SK-N-SH (cell line): ENCODE measurements around the gene NRF1. TPM values are rescaled to one million over a fixed set of nuclear protein-coding genes. Genes with fewer than 3 reads are reported as not detected.

ENCODE experiments used
- CTCF ChIA-PET: fragments of 300-600, 350-600 bp; formaldehyde crosslinking; extraction: SDS; loops from one replicate; lab custom pipeline; 2021; lab: Yijun Ruan, JAX
- POLR2A ChIA-PET: fragments of 350-600 bp; sonication (Branson Sonifier 250); formaldehyde crosslinking; extraction: SDS; loops from one replicate; lab custom pipeline; 2020; ENCODE audit warnings: antibody characterized with exemption, inconsistent platforms; lab: Yijun Ruan, JAX
- DNase-seq: peaks from one replicate; pipeline ENCODE4 v3.0.0; 2012
- H2AFZ ChIP-seq: fragments of 200-600 bp; sonication (generic); 2 replicates; pipeline ENCODE4 v1.8.1; 2016; ENCODE audit warnings: antibody characterized with exemption, mild to moderate bottlenecking, low read depth
- H3F3A ChIP-seq: fragments of 200-600 bp; sonication (generic); replicated peaks from 2 replicates; pipeline ENCODE3; 2016; ENCODE audit warnings: antibody characterized with exemption, mild to moderate bottlenecking; ENCODE audit not compliant: insufficient read depth
- H3K27ac ChIP-seq, 2 experiments: fragments of 200-500 bp in 1 of 2; fragments of 200-600 bp in 1 of 2; sonication (Bioruptor generic) in 1 of 2; sonication (generic), shearing (Covaris generic) in 1 of 2; 2 replicates each; pipeline versions ENCODE4 v1.5.1 to v1.6.1; 2014 to 2016; ENCODE audit warnings: low read depth in 2 of 2, inconsistent platforms in 1 of 2, low read length in 1 of 2, mild to moderate bottlenecking in 1 of 2, mixed read lengths in 1 of 2
- H3K27me3 ChIP-seq: fragments of 200-600 bp; sonication (generic), shearing (Covaris generic); 2 replicates; pipeline ENCODE4 v1.6.1; 2016; ENCODE audit warnings: mixed run types; ENCODE audit not compliant: insufficient read depth
- H3K36me3 ChIP-seq, 2 experiments: fragments of 200-500 bp in 1 of 2; fragments of 200-600 bp in 1 of 2; sonication (Bioruptor generic) in 1 of 2; sonication (generic) in 1 of 2; replicated peaks in 1 of 2; 2 replicates each; pipeline versions ENCODE3 to v1.5.1; 2014 to 2016; ENCODE audit warnings: low read length in 1 of 2, mild to moderate bottlenecking in 1 of 2; ENCODE audit not compliant: insufficient read depth in 2 of 2, control insufficient read depth in 1 of 2
- H3K4me1 ChIP-seq, 2 experiments: fragments of 200-500 bp in 1 of 2; fragments of 200-600 bp in 1 of 2; sonication (Bioruptor generic) in 1 of 2; sonication (generic), shearing (Covaris generic) in 1 of 2; 2 replicates each; pipeline versions ENCODE4 v1.5.1 to v1.6.1; 2014 to 2016; ENCODE audit warnings: low read depth in 1 of 2, low read length in 1 of 2, mixed run types in 1 of 2; ENCODE audit not compliant: insufficient read depth in 2 of 2, control insufficient read depth in 1 of 2
- H3K4me2 ChIP-seq: fragments of 200-600 bp; sonication (generic), shearing (Covaris generic); 2 replicates; pipeline ENCODE4 v1.6.1; 2017; ENCODE audit warnings: mixed run types
- H3K4me3 ChIP-seq, 2 experiments: fragments of 200-500 bp in 1 of 2; fragments of 200-600 bp in 1 of 2; sonication (Bioruptor generic) in 1 of 2; sonication (generic), shearing (Covaris generic) in 1 of 2; 2 replicates each; pipeline versions ENCODE4 v1.5.1 to v1.8.1; 2014 to 2016; ENCODE audit warnings: low read depth in 2 of 2, inconsistent platforms in 1 of 2, low read length in 1 of 2, mild to moderate bottlenecking in 1 of 2, mixed read lengths in 1 of 2, moderate library complexity in 1 of 2
- H3K79me2 ChIP-seq: fragments of 200-600 bp; sonication (generic); 2 replicates; pipeline ENCODE4 v1.8.1; 2017; ENCODE audit warnings: mild to moderate bottlenecking; ENCODE audit not compliant: insufficient read depth
- H3K9ac ChIP-seq: fragments of 200-600 bp; sonication (generic); 2 replicates; pipeline ENCODE4 v1.6.1; 2017; ENCODE audit warnings: mixed run types
- H3K9me2 ChIP-seq: fragments of 200-600 bp; sonication (generic); 2 replicates; pipeline ENCODE4 v1.6.1; 2017; ENCODE audit warnings: mixed run types
- H3K9me3 ChIP-seq: fragments of 200-600 bp; sonication (generic); 2 replicates; pipeline ENCODE4 v1.6.1; 2017; ENCODE audit warnings: mixed run types, mild to moderate bottlenecking, moderate library complexity
- H4K20me1 ChIP-seq: fragments of 200-600 bp; sonication (generic); 2 replicates; pipeline ENCODE4 v1.6.1; 2017; ENCODE audit warnings: mild to moderate bottlenecking, mixed run types; ENCODE audit not compliant: insufficient read depth
- EP300 ChIP-seq, 2 experiments: IDR thresholded peaks; 2 replicates each; pipeline versions ENCODE4 v1.4.0 to v1.6.1; 2012; ENCODE audit warnings: borderline replicate concordance in 1 of 2, low read depth in 1 of 2, low read length in 1 of 2
- FOXJ3 ChIP-seq: sonication (generic); formaldehyde crosslinking; IDR thresholded peaks from 2 replicates; pipeline ENCODE4 v1.5.1; 2020; ENCODE audit warnings: mild to moderate bottlenecking, missing genetic modification reagents
- FOXM1 ChIP-seq: IDR thresholded peaks from 2 replicates; pipeline ENCODE4 v1.4.0; 2012; ENCODE audit warnings: low read depth, mild to moderate bottlenecking
- GABPA ChIP-seq: IDR thresholded peaks from 2 replicates; pipeline ENCODE4 v1.4.0; 2012; ENCODE audit warnings: low read depth, mild to moderate bottlenecking
- GATA2 ChIP-seq: sonication (generic); formaldehyde crosslinking; IDR thresholded peaks from 2 replicates; pipeline ENCODE4 v1.5.0; 2020; ENCODE audit warnings: mild to moderate bottlenecking, missing genetic modification reagents
- IRF3 ChIP-seq: fragments of 150-350 bp; IDR thresholded peaks from 2 replicates; pipeline ENCODE4 v1.6.1; 2016; ENCODE audit warnings: mild to moderate bottlenecking, low read depth, low read length
- JUND ChIP-seq: IDR thresholded peaks from 2 replicates; pipeline ENCODE4 v1.4.0; 2012
- MXI1 ChIP-seq: IDR thresholded peaks from 2 replicates; pipeline ENCODE4 v1.6.1; 2012; ENCODE audit warnings: mild to moderate bottlenecking, low read depth, low read length, improper control_type of control experiment
- RCOR1 ChIP-seq: fragments of 150-350 bp; IDR thresholded peaks from 2 replicates; pipeline ENCODE4 v1.6.1; 2017; ENCODE audit warnings: antibody characterized with exemption, low read length
- SMC3 ChIP-seq: IDR thresholded peaks from 2 replicates; pipeline ENCODE4 v1.6.1; 2012; ENCODE audit warnings: low read depth, low read length, improper control_type of control experiment
- TCF12 ChIP-seq: IDR thresholded peaks from 2 replicates; pipeline ENCODE4 v1.4.0; 2012
- WGBS: methylation state at CpG from one replicate; pipeline ENCODE4 v1.1.6; 2017; ENCODE audit warnings: low lambda C conversion rate; 5-methylcytosine and 5-hydroxymethylcytosine counted together
- polyA plus RNA-seq, 3 experiments: library from polyadenylated mRNA; depleted of rRNA; stranded (reverse); fragments of >200 nt; gene quantifications; 2 replicates each; pipeline ENCODE4 v1.2.3, GENCODE V29; 2012
- TF ChIP-seq, protein P1 (sequence below): IDR thresholded peaks from 2 replicates; pipeline ENCODE4 v1.4.0; 2012; ENCODE audit warnings: low read depth, borderline replicate concordance
- TF ChIP-seq, protein P2 (sequence below): IDR thresholded peaks from 2 replicates; pipeline ENCODE4 v1.4.0; 2012; ENCODE audit warnings: low read depth, borderline replicate concordance

The NRF1 gene
- polyA plus RNA-seq, 1 of the 3 experiments (the other 2 are of a cell fraction), result 10.9 TPM

- CTCF ChIA-PET, result interaction anchor here (0.8 to 8.2 kb wide), 5 partner anchors 11 to 206 kb away, joined by 3 to 57 read pairs (median 4); no protein-coding TSS in a partner anchor
- H3K9me3 ChIP-seq, result no peaks in the 10 kb centered on the region
- TF ChIP-seq SMC3 (no peak), IRF3 (no peak), GABPA (no peak), JUND (no peak)
- TF ChIP-seq, protein P1, sequence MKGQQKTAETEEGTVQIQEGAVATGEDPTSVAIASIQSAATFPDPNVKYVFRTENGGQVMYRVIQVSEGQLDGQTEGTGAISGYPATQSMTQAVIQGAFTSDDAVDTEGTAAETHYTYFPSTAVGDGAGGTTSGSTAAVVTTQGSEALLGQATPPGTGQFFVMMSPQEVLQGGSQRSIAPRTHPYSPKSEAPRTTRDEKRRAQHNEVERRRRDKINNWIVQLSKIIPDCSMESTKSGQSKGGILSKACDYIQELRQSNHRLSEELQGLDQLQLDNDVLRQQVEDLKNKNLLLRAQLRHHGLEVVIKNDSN, result no peak
- TF ChIP-seq, all 33 proteins: peak for 0
- Histone ChIP-seq H3K27ac (no peak overlapping the region), H3F3A (peaks cover 6% of the 10 kb centered on the region), H3K27me3 (no peaks in the 10 kb centered on the region), H3K79me2 (no peaks in the 10 kb centered on the region), H3K4me2 (no peak overlapping the region), H4K20me1 (no peaks in the 10 kb centered on the region), H3K4me1 (peaks cover 0 to 22% of the 10 kb centered on the region in 2 experiments; a peak in 1 of 4 replicates), H3K9ac (no peak overlapping the region), H3K9me2 (no peaks in the 10 kb centered on the region), H2AFZ (no peak overlapping the region), H3K36me3 (no peaks in the 10 kb centered on the region), H3K4me3 (no peak overlapping the region)
- DNase-seq, result peak; percentile 41
- POLR2A ChIA-PET, result interaction anchor here (1.1 kb wide), 1 partner anchor 20 kb away, joined by 3 read pairs; no protein-coding TSS in a partner anchor
- WGBS, result 94% methylated on average over 17 of the region's 22 CpGs
Measured at GRCh38 chr7:129804111-129804889, 192.8 kb downstream of the NRF1 start.

DNA sequence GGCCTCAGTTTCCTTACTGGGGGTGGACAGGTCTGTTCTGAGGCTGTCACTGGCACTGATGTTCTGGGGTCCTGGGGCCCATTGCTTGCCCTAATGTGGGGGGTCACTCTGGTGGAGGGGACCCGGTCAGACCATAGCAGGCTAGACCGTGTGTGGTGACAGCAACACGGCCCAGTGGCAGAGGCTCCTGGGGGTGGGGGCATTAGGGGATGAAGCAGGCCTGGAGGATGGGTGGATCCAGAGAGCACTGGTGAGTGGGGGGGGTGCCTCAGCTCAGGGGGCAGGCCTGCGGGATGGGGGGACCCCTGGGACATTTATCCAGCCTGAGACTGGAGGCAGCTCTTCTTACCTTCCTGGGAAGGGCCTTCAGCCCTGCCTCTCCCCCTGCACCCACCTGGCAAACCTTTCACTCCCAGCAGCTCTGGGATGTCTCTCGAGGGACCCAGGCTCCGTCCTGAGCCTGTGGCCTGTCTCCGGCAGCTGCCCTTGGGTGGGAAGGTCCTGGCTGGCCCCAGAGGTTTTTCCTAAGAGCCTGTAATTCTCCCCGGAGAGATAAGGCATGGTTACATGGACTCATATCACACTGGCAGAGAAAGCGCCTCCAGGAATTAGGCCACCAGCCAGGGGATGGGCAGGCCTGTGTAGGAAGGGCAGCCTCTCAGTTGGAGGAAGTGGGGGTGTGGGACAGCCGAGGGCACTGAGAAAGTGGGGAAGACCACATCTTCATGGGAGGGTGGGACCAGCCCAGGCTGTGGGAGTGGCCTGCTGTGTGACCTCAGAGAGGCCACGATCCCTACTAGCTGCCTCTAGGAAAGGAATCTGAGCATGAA lies 193.6 kb downstream of the NRF1 start:
- POLR2A ChIA-PET, result interaction anchor here (1.1 kb wide), 1 partner anchor 20 kb away, joined by 3 read pairs; no protein-coding TSS in a partner anchor
- H3K27me3 ChIP-seq, result no peaks in the 10 kb centered on the region
- no peak overlapping the region for H3K4me3 ChIP-seq
- no peak overlapping the region for H3K27ac ChIP-seq
- peak; percentile 85 for DNase-seq
- 72% methylated on average over 11 of the region's 11 CpGs for WGBS
- H3K9me3 ChIP-seq, result no peaks in the 10 kb centered on the region
- H4K20me1 ChIP-seq, result no peaks in the 10 kb centered on the region
- no peaks in the 10 kb centered on the region for H3K9me2 ChIP-seq
- H3K4me1 ChIP-seq, result peaks cover 0 to 15% of the 10 kb centered on the region in 2 experiments; a peak in 1 of 4 replicates
- H3K4me2 ChIP-seq, result no peak overlapping the region
- TF ChIP-seq EP300 (IDR thresholded peaks at IDR 0.05; ENCODE audit: borderline replicate concordance in 1 of 2, low read depth in 1 of 2, low read length in 1 of 2) (peak in 1 of 2 experiments; percentile 55; a peak in 2 of 4 replicates), FOXM1 (no peak), FOXJ3 (CRISPR knock-in tag) (peak; percentile 45; the same call in 1 of the 2 replicates), MXI1 (no peak), IRF3 (no peak), RCOR1 (no peak), GABPA (no peak), GATA2 (peak; percentile 75), SMC3 (no peak), TCF12 (no peak)
- TF ChIP-seq, protein P2, sequence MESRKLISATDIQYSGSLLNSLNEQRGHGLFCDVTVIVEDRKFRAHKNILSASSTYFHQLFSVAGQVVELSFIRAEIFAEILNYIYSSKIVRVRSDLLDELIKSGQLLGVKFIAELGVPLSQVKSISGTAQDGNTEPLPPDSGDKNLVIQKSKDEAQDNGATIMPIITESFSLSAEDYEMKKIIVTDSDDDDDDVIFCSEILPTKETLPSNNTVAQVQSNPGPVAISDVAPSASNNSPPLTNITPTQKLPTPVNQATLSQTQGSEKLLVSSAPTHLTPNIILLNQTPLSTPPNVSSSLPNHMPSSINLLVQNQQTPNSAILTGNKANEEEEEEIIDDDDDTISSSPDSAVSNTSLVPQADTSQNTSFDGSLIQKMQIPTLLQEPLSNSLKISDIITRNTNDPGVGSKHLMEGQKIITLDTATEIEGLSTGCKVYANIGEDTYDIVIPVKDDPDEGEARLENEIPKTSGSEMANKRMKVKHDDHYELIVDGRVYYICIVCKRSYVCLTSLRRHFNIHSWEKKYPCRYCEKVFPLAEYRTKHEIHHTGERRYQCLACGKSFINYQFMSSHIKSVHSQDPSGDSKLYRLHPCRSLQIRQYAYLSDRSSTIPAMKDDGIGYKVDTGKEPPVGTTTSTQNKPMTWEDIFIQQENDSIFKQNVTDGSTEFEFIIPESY, result no peak
- TF ChIP-seq, protein P1, result no peak
- no peaks in the 10 kb centered on the region for H3K36me3 ChIP-seq
- H2AFZ ChIP-seq, result no peak overlapping the region
- H3K9ac ChIP-seq, result no peak overlapping the region
- no peaks in the 10 kb centered on the region for H3K79me2 ChIP-seq
- H3F3A ChIP-seq, result peaks cover 6% of the 10 kb centered on the region
- CTCF ChIA-PET, result interaction anchor here (0.6 to 8.2 kb wide), 4 partner anchors 20 to 594 kb away, joined by 3 to 57 read pairs (median 4); no protein-coding TSS in a partner anchor
